B cell (primary cell): ENCODE measurements around the gene XXYLT1. TPM values are rescaled to one million over a fixed set of nuclear protein-coding genes. Genes with fewer than 3 reads are reported as not detected.

Experiments
- ATAC-seq: fragments of 200-7000 bp; cut with Tn5 transposase; one replicate; pipeline ENCODE4 v1.10.0; 2021; ENCODE audit warnings: low read depth, mild to moderate bottlenecking, moderate number of reproducible peaks, moderate library complexity
- CTCF ChIA-PET: fragments of 350-600 bp; sonication (Branson Sonifier 250); formaldehyde crosslinking; loops from one replicate; lab custom pipeline; 2021; ENCODE audit warnings: antibody characterized with exemption, inconsistent platforms; lab: Charles Lee
- POLR2A ChIA-PET: fragments of 350-600 bp; sonication (Branson Sonifier 250); formaldehyde crosslinking; loops from one replicate; lab custom pipeline; 2021; ENCODE audit warnings: antibody characterized with exemption; lab: Charles Lee
- DNase-seq: peaks from one replicate; pipeline ENCODE4 v3.0.0; 2013
- H2AFZ ChIP-seq: 2 replicates; pipeline ENCODE4 v1.6.1; 2012; ENCODE audit warnings: mild to moderate bottlenecking, low read depth, low read length; ENCODE audit not compliant: insufficient read depth, poor library complexity, severe bottlenecking
- H3K27ac ChIP-seq, 2 donors: 1 replicate in 1 of 2; 2 replicates in 1 of 2; pipeline ENCODE4 v1.5.1; 2012 to 2013; ENCODE audit warnings: low read length in 2 of 2, mild to moderate bottlenecking in 2 of 2, moderate library complexity in 1 of 2
- H3K27me3 ChIP-seq, 4 experiments: fragments of 200-600 bp in 1 of 4; sonication (generic) in 1 of 4; replicated peaks in 1 of 4; 1 replicate in 2 of 4; 2 replicates in 2 of 4; pipeline versions ENCODE4 v1.6.1 to v1.7.0; 2013 to 2016; ENCODE audit warnings: low read length in 3 of 4, mild to moderate bottlenecking in 2 of 4, mixed read lengths in 1 of 4, moderate library complexity in 1 of 4; ENCODE audit not compliant: insufficient read depth in 4 of 4, control insufficient read depth in 3 of 4; ENCODE audit errors: control extremely low read depth in 1 of 4
- H3K36me3 ChIP-seq, 2 experiments: replicated peaks in 1 of 2; 1 replicate in 1 of 2; 2 replicates in 1 of 2; pipeline versions ENCODE4 v1.6.1 to v1.7.1; 2013; ENCODE audit warnings: low read length in 1 of 2; ENCODE audit not compliant: insufficient read depth in 2 of 2, control insufficient read depth in 1 of 2; ENCODE audit errors: control extremely low read depth in 1 of 2, extremely low read depth in 1 of 2
- H3K4me1 ChIP-seq, 2 donors: fragments of 200-600 bp in 1 of 2; sonication (generic) in 1 of 2; 1 replicate in 1 of 2; 2 replicates in 1 of 2; pipeline versions ENCODE4 v1.5.1 to v1.6.1; 2013 to 2017; ENCODE audit warnings: low read length in 2 of 2; ENCODE audit not compliant: control insufficient read depth in 2 of 2, insufficient read depth in 2 of 2
- H3K4me2 ChIP-seq: replicated peaks from 2 replicates; pipeline ENCODE3; 2012; ENCODE audit warnings: mild to moderate bottlenecking, low read depth, low read length; ENCODE audit not compliant: poor library complexity, severe bottlenecking
- H3K4me3 ChIP-seq, 5 experiments: fragments of 200-600 bp in 1 of 5; sonication (generic) in 1 of 5; 1 replicate in 3 of 5; 2 replicates in 2 of 5; pipeline versions ENCODE4 v1.5.1 to v1.7.0; 2011 to 2016; ENCODE audit warnings: low read length in 4 of 5, mild to moderate bottlenecking in 4 of 5, low read depth in 2 of 5, control low read depth in 1 of 5, moderate library complexity in 1 of 5; ENCODE audit not compliant: insufficient read depth in 1 of 5; ENCODE audit errors: control extremely low read depth in 1 of 5, extremely low read depth in 1 of 5
- H3K79me2 ChIP-seq: fragments of 200-600 bp; sonication (generic); one replicate; pipeline ENCODE4 v1.6.0; 2016; ENCODE audit warnings: low read length; ENCODE audit not compliant: control insufficient read depth, insufficient read depth
- H3K9ac ChIP-seq: fragments of 200-600 bp; sonication (generic); 2 replicates; pipeline ENCODE4 v1.6.1; 2017; ENCODE audit warnings: mild to moderate bottlenecking, low read length, moderate library complexity
- H3K9me3 ChIP-seq, 3 donors: one replicate each; pipeline versions ENCODE4 v1.6.1 to v1.7.1; 2013; ENCODE audit warnings: low read length in 2 of 3; ENCODE audit not compliant: control insufficient read depth in 2 of 3, insufficient read depth in 1 of 3; ENCODE audit errors: control extremely low read depth in 1 of 3
- H4K20me1 ChIP-seq: 2 replicates; pipeline ENCODE4 v1.6.0; 2012; ENCODE audit warnings: mild to moderate bottlenecking, low read length; ENCODE audit not compliant: insufficient read depth, control insufficient read depth, poor library complexity, severe bottlenecking
- H3K27ac Mint-ChIP-seq: one replicate; pipeline ENCODE4 v1.8.0; 2021; ENCODE audit warnings: mixed read lengths
- H3K27me3 Mint-ChIP-seq: one replicate; pipeline ENCODE4 v1.8.0; 2021; ENCODE audit warnings: mixed read lengths
- H3K4me1 Mint-ChIP-seq: one replicate; pipeline ENCODE4 v1.8.0; 2021; ENCODE audit warnings: mixed read lengths
- H3K4me3 Mint-ChIP-seq: one replicate; pipeline ENCODE4 v1.8.0; 2021; ENCODE audit warnings: mixed read lengths
- H3K9me3 Mint-ChIP-seq: one replicate; pipeline ENCODE4 v1.8.0; 2022; ENCODE audit warnings: mixed read lengths; ENCODE audit not compliant: insufficient read depth
- EZH2 ChIP-seq: IDR thresholded peaks from 2 replicates; pipeline ENCODE4 v1.6.1; 2012; ENCODE audit warnings: borderline replicate concordance, low read depth, mild to moderate bottlenecking, moderate library complexity, low read length; ENCODE audit not compliant: insufficient read depth, poor library complexity, severe bottlenecking
- WGBS: methylation state at CpG from one replicate; pipeline ENCODE4 v1.1.5; 2013; ENCODE audit warnings: missing lambda C conversion rate; ENCODE audit not compliant: insufficient coverage; 5-methylcytosine and 5-hydroxymethylcytosine counted together
- intact Hi-C: fragments of 100-400 bp; cut with micrococcal nuclease; formaldehyde crosslinking; loops from one replicate; pipeline ENCODE4 v1.10.0; 2022
- polyA plus RNA-seq: library from polyadenylated mRNA; depleted of rRNA; stranded (reverse); fragments of >200 nt; gene quantifications from 2 replicates; pipeline ENCODE4 v1.2.3, GENCODE V29; 2012
- total RNA-seq, 2 donors: library from RNA; stranded (reverse); fragments of 120-200 nt in 1 of 2; gene quantifications; 1 replicate in 1 of 2; 2 replicates in 1 of 2; pipeline versions ENCODE4 v1.2.3 to v1.2.4, GENCODE V29; 2013 to 2022
- TF ChIP-seq, protein P1 (sequence below): fragments of 200-600 bp; IDR thresholded peaks from one replicate; pipeline ENCODE4 v1.8.0; 2022; ENCODE audit warnings: antibody characterized with exemption, mild to moderate bottlenecking

The XXYLT1 gene
- total and polyA plus RNA-seq, 2 donors (not counting 1 experiment from before 2014, with no cell fraction given) = 2.6 to 11.2 TPM

DNA sequence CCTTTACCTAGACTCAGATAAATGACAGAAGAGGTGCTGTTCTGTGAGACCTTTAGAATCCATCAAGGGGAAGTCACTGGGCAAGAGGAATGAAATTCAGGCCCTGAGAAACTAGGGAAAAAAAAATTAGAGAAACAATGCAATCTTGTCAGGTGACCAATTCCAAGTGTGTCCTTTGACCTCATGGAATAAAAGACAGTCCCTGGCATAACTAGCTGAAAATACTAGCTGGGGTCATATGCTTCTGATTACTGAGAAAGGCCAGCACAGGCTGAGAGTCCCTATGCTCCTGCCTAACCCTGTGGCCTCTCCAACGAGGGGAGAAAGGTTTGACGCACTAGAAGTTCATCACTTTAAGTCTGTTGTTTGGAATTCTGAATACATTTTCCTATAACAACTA lies 167.3 kb downstream of the XXYLT1 start:
- Histone ChIP-seq H3K4me1 (peaks cover 32 to 43% of the 10 kb centered on the region in 2 donors), H3K27ac (no peak overlapping the region), H3K36me3 (no peaks in the 10 kb centered on the region), H2AFZ (no peak overlapping the region), H3K9ac (no peak overlapping the region), H3K4me3 (no peak overlapping the region), H3K9me3 (no peaks in the 10 kb centered on the region), H3K79me2 (no peaks in the 10 kb centered on the region), H4K20me1 (no peaks in the 10 kb centered on the region), H3K4me2 (no peak overlapping the region), H3K27me3 (no peaks in the 10 kb centered on the region)
- CTCF ChIA-PET = interaction anchor here (1.4 to 6.2 kb wide), 5 partner anchors 19 to 432 kb away, joined by 3 to 163 read pairs (median 51); partner anchors contain the start of genes FAM43A and LSG1
- DNase-seq (no peak), ATAC-seq (no peak)
- H3K27me3 Mint-ChIP-seq = no peaks in the 10 kb centered on the region
- H3K4me3 Mint-ChIP-seq = no peak overlapping the region
- no peak overlapping the region for H3K27ac Mint-ChIP-seq
- intact Hi-C loops = loop anchor here (5.0 kb wide), 1 partner anchor 366 kb away; no protein-coding TSS in a partner anchor
- no peaks in the 10 kb centered on the region for H3K9me3 Mint-ChIP-seq
- TF ChIP-seq, protein P1, sequence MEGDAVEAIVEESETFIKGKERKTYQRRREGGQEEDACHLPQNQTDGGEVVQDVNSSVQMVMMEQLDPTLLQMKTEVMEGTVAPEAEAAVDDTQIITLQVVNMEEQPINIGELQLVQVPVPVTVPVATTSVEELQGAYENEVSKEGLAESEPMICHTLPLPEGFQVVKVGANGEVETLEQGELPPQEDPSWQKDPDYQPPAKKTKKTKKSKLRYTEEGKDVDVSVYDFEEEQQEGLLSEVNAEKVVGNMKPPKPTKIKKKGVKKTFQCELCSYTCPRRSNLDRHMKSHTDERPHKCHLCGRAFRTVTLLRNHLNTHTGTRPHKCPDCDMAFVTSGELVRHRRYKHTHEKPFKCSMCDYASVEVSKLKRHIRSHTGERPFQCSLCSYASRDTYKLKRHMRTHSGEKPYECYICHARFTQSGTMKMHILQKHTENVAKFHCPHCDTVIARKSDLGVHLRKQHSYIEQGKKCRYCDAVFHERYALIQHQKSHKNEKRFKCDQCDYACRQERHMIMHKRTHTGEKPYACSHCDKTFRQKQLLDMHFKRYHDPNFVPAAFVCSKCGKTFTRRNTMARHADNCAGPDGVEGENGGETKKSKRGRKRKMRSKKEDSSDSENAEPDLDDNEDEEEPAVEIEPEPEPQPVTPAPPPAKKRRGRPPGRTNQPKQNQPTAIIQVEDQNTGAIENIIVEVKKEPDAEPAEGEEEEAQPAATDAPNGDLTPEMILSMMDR = no peak
- TF ChIP-seq EZH2 = no peak
- no CpG with 5 or more reads among the region's 2 CpGs for WGBS
- POLR2A ChIA-PET = interaction anchor here (0.5 kb wide), 1 partner anchor 23 kb away, joined by 4 read pairs; no protein-coding TSS in a partner anchor
- H3K4me1 Mint-ChIP-seq = peaks cover 59% of the 10 kb centered on the region

DNA sequence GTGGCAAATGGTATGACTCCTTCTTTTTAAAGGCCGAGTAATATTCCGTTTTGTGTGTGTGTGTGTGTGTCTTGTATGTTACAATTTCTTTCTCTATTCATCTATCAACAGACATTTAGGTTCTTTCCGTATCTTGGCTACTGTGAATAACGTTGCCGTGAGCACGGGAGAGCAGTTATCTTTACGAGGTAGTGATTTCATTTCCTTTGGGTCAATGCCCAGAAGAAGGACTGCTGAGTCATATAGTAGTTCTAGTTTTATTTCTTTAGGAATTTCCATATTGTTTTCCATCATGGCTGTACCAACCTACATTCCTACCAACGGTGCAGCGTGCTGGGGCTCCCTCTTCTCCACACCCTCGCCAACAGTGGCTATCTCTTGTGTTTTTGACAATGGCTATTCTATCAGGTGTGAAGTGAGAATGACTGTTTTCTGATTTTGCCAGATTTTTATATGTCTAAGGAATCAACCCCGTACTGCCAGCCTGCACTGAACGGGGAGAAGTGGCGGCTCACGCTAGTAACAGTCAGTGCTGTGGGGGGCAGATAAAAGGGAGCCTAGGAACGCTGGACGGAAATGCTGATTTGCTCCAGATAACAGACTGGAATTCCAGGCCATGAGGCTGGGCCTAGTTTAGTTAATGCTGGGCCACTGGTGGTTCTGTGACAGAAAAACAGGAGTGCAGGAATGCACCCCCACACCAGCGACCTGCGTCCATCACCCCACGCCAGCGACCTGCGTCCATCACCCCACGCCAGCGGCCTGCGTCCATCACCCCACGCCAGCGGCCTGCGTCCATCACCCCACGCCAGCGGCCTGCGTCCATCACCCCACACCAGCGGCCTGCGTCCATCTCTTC lies 168.1 kb downstream of the XXYLT1 start:
- Histone ChIP-seq H3K9ac (no peak overlapping the region), H3K36me3 (no peaks in the 10 kb centered on the region), H3K9me3 (no peaks in the 10 kb centered on the region), H3K27me3 (no peaks in the 10 kb centered on the region), H3K79me2 (no peaks in the 10 kb centered on the region), H4K20me1 (no peaks in the 10 kb centered on the region), H3K4me1 (peaks cover 39 to 50% of the 10 kb centered on the region in 2 donors), H3K27ac (no peak overlapping the region), H3K4me3 (no peak overlapping the region), H3K4me2 (no peak overlapping the region), H2AFZ (no peak overlapping the region)
- CTCF ChIA-PET = interaction anchor here (5.4 kb wide), 1 partner anchor 431 kb away, joined by 61 read pairs; the partner anchor contains the start of gene LSG1
- H3K27ac Mint-ChIP-seq = peak overlapping the region; percentile 85
- peak overlapping the region; percentile 48 for H3K4me3 Mint-ChIP-seq
- POLR2A ChIA-PET = no interaction called here
- ATAC-seq (no peak), DNase-seq (no peak)
- intact Hi-C loops = loop anchor here (5.0 kb wide), 1 partner anchor 366 kb away; no protein-coding TSS in a partner anchor
- 100% methylated on average over 6 of the region's 32 CpGs for WGBS
- TF ChIP-seq, protein P1 = no peak
- TF ChIP-seq EZH2 = no peak
- H3K27me3 Mint-ChIP-seq = no peaks in the 10 kb centered on the region
- H3K9me3 Mint-ChIP-seq = no peaks in the 10 kb centered on the region
- H3K4me1 Mint-ChIP-seq = peaks cover 61% of the 10 kb centered on the region
